ENCODE results near the gene ANKH.

The ANKH gene

GRCh38 chr5:14714706-14715105 is 156.9 kb downstream of the ANKH start:
- H3K4me2 ChIP-seq: no peak overlapping the region
- peaks cover 98% of the 10 kb centered on the region for H3K36me3 ChIP-seq
- no peak overlapping the region for H3K4me3 ChIP-seq
- H4K20me1 ChIP-seq: no peaks in the 10 kb centered on the region
- 0 out of 2 replicates have a peak, but pooled peaks cover 3% of the 10 kb centered on the region for H3K4me1 ChIP-seq
- no peaks in the 10 kb centered on the region for H3K9me3 ChIP-seq
- no peak for TF ChIP-seq Cebpa-rat (IDR thresholded peaks at IDR 0.05)
- no peak overlapping the region for H3K27ac ChIP-seq
- no peak overlapping the region for H3K9ac ChIP-seq
- H3K27me3 ChIP-seq: no peaks in the 10 kb centered on the region

- H3K9ac ChIP-seq: no peak overlapping the region
- TF ChIP-seq Cebpa-rat (IDR thresholded peaks at IDR 0.05): no peak
- H4K20me1 ChIP-seq: no peaks in the 10 kb centered on the region
- H3K4me1 ChIP-seq: peaks cover 7% of the 10 kb centered on the region
- H3K27ac ChIP-seq: peak overlapping the region; percentile 26; the same call in 1 of the 2 replicates
- peaks cover 98% of the 10 kb centered on the region for H3K36me3 ChIP-seq
- H3K9me3 ChIP-seq: no peaks in the 10 kb centered on the region
- H3K4me3 ChIP-seq: no peak overlapping the region
- H3K27me3 ChIP-seq: no peaks in the 10 kb centered on the region
- H3K4me2 ChIP-seq: no peak overlapping the region
These were observed 157.8 kb downstream of the ANKH start for GRCh38 chr5:14713476-14714390.

GRCh38 chr5:14712666-14713065 is 158.9 kb downstream of the ANKH start:
- Histone ChIP-seq H3K36me3 (peaks cover 99% of the 10 kb centered on the region), H3K27me3 (no peaks in the 10 kb centered on the region), H3K9me3 (no peaks in the 10 kb centered on the region), H3K4me1 (peaks cover 17% of the 10 kb centered on the region), H3K4me2 (no peak overlapping the region), H3K4me3 (no peak overlapping the region), H3K9ac (no peak overlapping the region), H3K27ac (no peak overlapping the region), H4K20me1 (no peaks in the 10 kb centered on the region)
- TF ChIP-seq Cebpa-rat (IDR thresholded peaks at IDR 0.05): no peak

- Histone ChIP-seq H4K20me1 (no peaks in the 10 kb centered on the region), H3K36me3 (peaks cover 99% of the 10 kb centered on the region), H3K4me1 (peaks cover 23% of the 10 kb centered on the region), H3K4me3 (no peak overlapping the region), H3K4me2 (no peak overlapping the region), H3K9me3 (no peaks in the 10 kb centered on the region), H3K9ac (no peak overlapping the region), H3K27ac (no peak overlapping the region), H3K27me3 (no peaks in the 10 kb centered on the region)
- TF ChIP-seq Cebpa-rat (IDR thresholded peaks at IDR 0.05): no peak
These were observed 159.4 kb downstream of the ANKH start for GRCh38 chr5:14712131-14712530.

GRCh38 chr5:14710313-14710994 is 161.1 kb downstream of the ANKH start:
- Histone ChIP-seq H3K4me2 (no peak overlapping the region), H4K20me1 (no peaks in the 10 kb centered on the region), H3K27me3 (no peaks in the 10 kb centered on the region), H3K4me1 (peaks cover 36% of the 10 kb centered on the region), H3K27ac (no peak overlapping the region), H3K9me3 (no peaks in the 10 kb centered on the region), H3K9ac (no peak overlapping the region), H3K4me3 (no peak overlapping the region), H3K36me3 (peaks cover 95% of the 10 kb centered on the region)
- TF ChIP-seq Cebpa-rat (IDR thresholded peaks at IDR 0.05): no peak

GRCh38 chr5:14708551-14708950 is 163.0 kb downstream of the ANKH start:
- Histone ChIP-seq H4K20me1 (no peaks in the 10 kb centered on the region), H3K9ac (no peak overlapping the region), H3K9me3 (no peaks in the 10 kb centered on the region), H3K4me1 (peaks cover 39% of the 10 kb centered on the region), H3K36me3 (peaks cover 86% of the 10 kb centered on the region), H3K4me2 (no peak overlapping the region), H3K27me3 (no peaks in the 10 kb centered on the region), H3K27ac (no peak overlapping the region), H3K4me3 (no peak overlapping the region)
- no peak for TF ChIP-seq Cebpa-rat (IDR thresholded peaks at IDR 0.05)

- no peaks in the 10 kb centered on the region for H3K27me3 ChIP-seq
- H3K4me2 ChIP-seq: peak overlapping the region; percentile 50; the same call in 1 of the 2 replicates
- H3K4me3 ChIP-seq: no peak overlapping the region
- H3K36me3 ChIP-seq: peaks cover 85% of the 10 kb centered on the region
- peak overlapping the region; percentile 74 for H3K27ac ChIP-seq
- no peaks in the 10 kb centered on the region for H4K20me1 ChIP-seq
- peaks cover 39% of the 10 kb centered on the region for H3K4me1 ChIP-seq
- no peak for TF ChIP-seq Cebpa-rat (IDR thresholded peaks at IDR 0.05)
- no peaks in the 10 kb centered on the region for H3K9me3 ChIP-seq
- no peak overlapping the region for H3K9ac ChIP-seq
These were observed 163.7 kb downstream of the ANKH start for GRCh38 chr5:14707811-14708390.

GRCh38 chr5:14706615-14707021 is 165.0 kb downstream of the ANKH start:
- H3K36me3 ChIP-seq: peaks cover 85% of the 10 kb centered on the region
- peaks cover 39% of the 10 kb centered on the region for H3K4me1 ChIP-seq
- H3K4me2 ChIP-seq: peak overlapping the region; percentile 50
- no peak for TF ChIP-seq Cebpa-rat (IDR thresholded peaks at IDR 0.05)
- no peak overlapping the region for H3K4me3 ChIP-seq
- peak overlapping the region; percentile 68; the same call in 1 of the 2 replicates for H3K9ac ChIP-seq
- no peaks in the 10 kb centered on the region; the same call in 1 of the 2 replicates for H4K20me1 ChIP-seq
- H3K27ac ChIP-seq: peak overlapping the region; percentile 74
- H3K27me3 ChIP-seq: no peaks in the 10 kb centered on the region
- H3K9me3 ChIP-seq: no peaks in the 10 kb centered on the region

- no peak overlapping the region for H3K9ac ChIP-seq
- H3K4me3 ChIP-seq: no peak overlapping the region
- peak overlapping the region; percentile 50 for H3K4me2 ChIP-seq
- H3K27ac ChIP-seq: peak overlapping the region; percentile 74
- H3K4me1 ChIP-seq: peaks cover 47% of the 10 kb centered on the region
- no peaks in the 10 kb centered on the region for H3K27me3 ChIP-seq
- TF ChIP-seq Cebpa-rat (IDR thresholded peaks at IDR 0.05): 0 out of 2 replicates have a peak, but pooled peaks have one; percentile 6
- H4K20me1 ChIP-seq: no peaks in the 10 kb centered on the region; the same call in 1 of the 2 replicates
- H3K9me3 ChIP-seq: no peaks in the 10 kb centered on the region
- peaks cover 85% of the 10 kb centered on the region for H3K36me3 ChIP-seq
These were observed 166.0 kb downstream of the ANKH start for GRCh38 chr5:14705556-14705955.

Data from BLaER1 (cell line).